ENCODE data around the gene ERBB2. TPM values are rescaled to one million over a fixed set of nuclear protein-coding genes. Genes with fewer than 3 reads are reported as not detected.

ERBB2 gene
- total RNA-seq, 2 experiments from 2014 or later = 2.4 to 4.6 TPM

- Mint-ChIP-seq H3K4me1 (ENCODE audit: low read depth) (peaks cover 15% of the 10 kb centered on the region), H3K36me3 (ENCODE audit: low read depth) (no peaks in the 10 kb centered on the region), H3K4me3 (no peak overlapping the region), H3K9me3 (no peaks in the 10 kb centered on the region), H3K27ac (no peak overlapping the region), H3K27me3 (peaks cover 29% of the 10 kb centered on the region)
- ATAC-seq (ENCODE audit: poor library complexity) (no peak), DNase-seq (peak in 1 of 14 experiments; percentile 16)
- Histone ChIP-seq H3K4me1 (ENCODE audit: insufficient read depth, low read length) (peaks cover 34% of the 10 kb centered on the region), H3K36me3 (ENCODE audit: insufficient read depth, low read length) (no peaks in the 10 kb centered on the region), H3K27ac (ENCODE audit: low read depth in 1 of 2, low read length in 2 of 2) (no peak overlapping the region), H3K4me3 (ENCODE audit: low read length) (no peak overlapping the region), H3K27me3 (ENCODE audit: control insufficient read depth in 1 of 2, insufficient read depth in 2 of 2, low read length in 2 of 2) (peaks cover 24 to 33% of the 10 kb centered on the region in 2 experiments), H3K9me3 (ENCODE audit: control insufficient read depth in 1 of 2, insufficient read depth in 1 of 2, low read length in 2 of 2) (peaks cover 0 to 5% of the 10 kb centered on the region in 2 experiments)
- intact Hi-C loops (cut with DNase I, micrococcal nuclease) = no loop called here
- no peak for TF ChIP-seq CTCF (IDR thresholded peaks at IDR 0.05)
- ChIA-PET POLR2A (no interaction called here), CTCF (no interaction called here)
Measured at GRCh38 chr17:39702901-39703893, 3.3 kb downstream of the ERBB2 start.

- no peak overlapping the region for H3K27ac Mint-ChIP-seq
- peaks cover 15% of the 10 kb centered on the region for H3K4me1 Mint-ChIP-seq (ENCODE audit: low read depth)
- H3K36me3 Mint-ChIP-seq (ENCODE audit: low read depth) = no peaks in the 10 kb centered on the region
- H3K4me3 Mint-ChIP-seq = no peak overlapping the region
- no peak overlapping the region for H3K27ac ChIP-seq (ENCODE audit: low read depth in 1 of 2, low read length in 2 of 2)
- no peak overlapping the region for H3K4me3 ChIP-seq (ENCODE audit: low read length)
- H3K4me1 ChIP-seq (ENCODE audit: insufficient read depth, low read length) = peaks cover 34% of the 10 kb centered on the region
- no peak for ATAC-seq (ENCODE audit: poor library complexity)
- no peak for DNase-seq
- POLR2A ChIA-PET = no interaction called here
- peaks cover 0 to 5% of the 10 kb centered on the region in 2 experiments for H3K9me3 ChIP-seq (ENCODE audit: control insufficient read depth in 1 of 2, insufficient read depth in 1 of 2, low read length in 2 of 2)
- H3K36me3 ChIP-seq (ENCODE audit: insufficient read depth, low read length) = no peaks in the 10 kb centered on the region
- intact Hi-C loops (cut with DNase I, micrococcal nuclease) = no loop called here
- CTCF ChIA-PET = no interaction called here
- no peak for TF ChIP-seq CTCF (IDR thresholded peaks at IDR 0.05)
- H3K27me3 Mint-ChIP-seq = peaks cover 25% of the 10 kb centered on the region
- H3K9me3 Mint-ChIP-seq = no peaks in the 10 kb centered on the region
- peaks cover 23 to 30% of the 10 kb centered on the region in 2 experiments for H3K27me3 ChIP-seq (ENCODE audit: control insufficient read depth in 1 of 2, insufficient read depth in 2 of 2, low read length in 2 of 2)
Measured at GRCh38 chr17:39703913-39704312, 4.0 kb downstream of the ERBB2 start.

DNA sequence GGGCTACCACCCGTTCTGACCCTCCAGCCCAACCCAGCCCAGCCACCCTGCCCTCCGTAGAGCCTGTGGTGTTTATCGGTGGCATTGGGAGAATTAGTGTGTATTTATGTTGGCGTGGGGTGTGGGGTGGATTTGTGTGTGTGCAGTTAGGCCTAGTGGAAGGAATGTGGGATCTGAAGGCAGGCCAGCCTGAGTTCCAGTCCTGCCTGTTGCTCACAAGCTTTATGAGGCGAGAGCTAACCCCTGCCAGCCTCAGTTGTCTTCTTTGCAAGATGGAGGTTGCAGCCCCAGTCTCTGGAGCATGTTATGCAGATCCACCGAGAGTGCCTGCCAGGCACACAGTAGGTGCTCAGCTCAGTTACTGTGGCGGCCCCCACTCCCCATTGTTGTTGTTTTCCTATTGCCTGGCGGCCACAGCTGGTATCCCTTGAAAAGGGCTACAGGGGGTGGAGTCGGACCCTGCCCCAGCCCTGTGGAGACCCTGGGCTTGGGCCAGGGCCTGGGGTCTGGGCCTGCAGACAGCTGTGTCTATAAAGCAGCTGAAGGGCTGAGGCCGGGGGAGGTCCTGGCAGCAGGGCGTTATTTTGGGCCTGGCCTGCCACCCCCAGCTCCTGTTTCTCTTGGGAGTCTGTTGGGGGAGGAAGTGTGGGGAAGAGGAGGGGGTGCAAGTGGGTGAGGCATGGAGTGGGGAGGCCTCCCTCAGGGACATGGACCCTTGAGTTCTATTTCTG lies 5.1 kb downstream of the ERBB2 start:
- no peak for ATAC-seq (ENCODE audit: poor library complexity)
- POLR2A ChIA-PET = no interaction called here

More for the DNA sequence above, 5.1 kb downstream of the ERBB2 start:
- Histone ChIP-seq H3K27me3 (ENCODE audit: control insufficient read depth in 1 of 2, insufficient read depth in 2 of 2, low read length in 2 of 2) (peaks cover 13 to 20% of the 10 kb centered on the region in 2 experiments), H3K27ac (ENCODE audit: low read depth in 1 of 2, low read length in 2 of 2) (no peak overlapping the region), H3K4me1 (ENCODE audit: insufficient read depth, low read length) (peaks cover 33% of the 10 kb centered on the region), H3K4me3 (ENCODE audit: low read length) (no peak overlapping the region), H3K9me3 (ENCODE audit: control insufficient read depth in 1 of 2, insufficient read depth in 1 of 2, low read length in 2 of 2) (peaks cover 0 to 5% of the 10 kb centered on the region in 2 experiments), H3K36me3 (ENCODE audit: insufficient read depth, low read length) (no peaks in the 10 kb centered on the region)
- Mint-ChIP-seq H3K9me3 (no peaks in the 10 kb centered on the region), H3K27ac (no peak overlapping the region), H3K4me3 (no peak overlapping the region), H3K4me1 (ENCODE audit: low read depth) (peaks cover 9% of the 10 kb centered on the region), H3K27me3 (peaks cover 15% of the 10 kb centered on the region), H3K36me3 (ENCODE audit: low read depth) (no peaks in the 10 kb centered on the region)
- peak in 1 of 14 experiments; percentile 6 for DNase-seq
- intact Hi-C loops (cut with DNase I, micrococcal nuclease) = no loop called here
- TF ChIP-seq CTCF (IDR thresholded peaks at IDR 0.05) = no peak
- CTCF ChIA-PET = interaction anchor here (0.6 kb wide), 1 partner anchor 137 kb away, joined by 3 read pairs; no protein-coding TSS in a partner anchor

Measured in CD4-positive, alpha-beta T cell (primary cell).